HepG2 (cell line): ENCODE measurements around the gene FAM78A. TPM values are rescaled to one million over a fixed set of nuclear protein-coding genes. Genes with fewer than 3 reads are reported as not detected.

Source experiments
- ATAC-seq: fragments of 200-7000 bp; cut with Tn5 transposase; 3 replicates; pipeline ENCODE4 v1.9.1; 2020; ENCODE audit warnings: mild to moderate bottlenecking, moderate library complexity
- BruUV-seq: library from RNA; stranded (reverse); fragments of 400-500 nt; replicated peaks from 2 replicates; lab custom pipeline; 2021; lab: Mats Ljungman, UMichigan
- CTCF ChIA-PET: fragments of 300-600 bp; formaldehyde crosslinking; extraction: SDS; loops from one replicate; lab custom pipeline; 2021; ENCODE audit warnings: low total read pairs, inconsistent platforms, low intra/inter-chr PET ratio; lab: Yijun Ruan, JAX
- POLR2A ChIA-PET: fragments of 350-600 bp; sonication (Branson Sonifier 250); formaldehyde crosslinking; loops from one replicate; lab custom pipeline; 2020; ENCODE audit warnings: antibody characterized with exemption, inconsistent platforms; lab: Yijun Ruan, JAX
- DNase-seq: peaks from one replicate; pipeline ENCODE4 v3.0.0-alpha.2; 2015; ENCODE audit warnings: low spot score
- FAIRE-seq: peaks from 3 replicates; lab custom pipeline; 2011; peaks lifted over from hg19 to GRCh38; lab: Jason Lieb, UNC
- H2AFZ ChIP-seq: one replicate; pipeline ENCODE4 v1.6.1; 2011; ENCODE audit warnings: low read length, inconsistent platforms
- H3K27ac ChIP-seq: fragments of 300-600 bp; 3 replicates; pipeline ENCODE4 v1.8.0; 2011; ENCODE audit warnings: mixed run types, mild to moderate bottlenecking, mixed read lengths, low read length, inconsistent platforms; ENCODE audit not compliant: insufficient read depth; ENCODE audit errors: extremely low read length
- H3K27me3 ChIP-seq, 2 experiments: fragments of 200-600 bp in 1 of 2; 2 replicates in 1 of 2; 3 replicates in 1 of 2; pipeline versions ENCODE4 v1.6.0 to v1.8.0; 2011; ENCODE audit warnings: low read length in 2 of 2, mild to moderate bottlenecking in 2 of 2, moderate library complexity in 2 of 2, inconsistent platforms in 1 of 2; ENCODE audit not compliant: insufficient read depth in 2 of 2, control insufficient read depth in 1 of 2
- H3K36me3 ChIP-seq, 2 experiments: fragments of 200-600 bp in 1 of 2; replicated peaks in 1 of 2; 2 replicates in 1 of 2; 3 replicates in 1 of 2; pipeline versions ENCODE4 v1.5.1 to v1.8.0; 2011; ENCODE audit warnings: low read length in 2 of 2, inconsistent platforms in 1 of 2; ENCODE audit not compliant: insufficient read depth in 2 of 2, control insufficient read depth in 1 of 2
- H3K4me1 ChIP-seq: 2 replicates; pipeline ENCODE4 v1.5.1; 2012; ENCODE audit warnings: low read length, inconsistent platforms; ENCODE audit not compliant: insufficient read depth
- H3K4me2 ChIP-seq: 2 replicates; pipeline ENCODE4 v1.6.0; 2011; ENCODE audit warnings: low read depth, low read length, inconsistent platforms
- H3K4me3 ChIP-seq, 3 experiments: fragments of 200-600 bp in 1 of 3; sonication (generic), shearing (Covaris generic) in 1 of 3; replicated peaks in 1 of 3; 2 replicates each; pipeline ENCODE4 v1.5.1; 2011 to 2016; ENCODE audit warnings: low read length in 3 of 3, inconsistent platforms in 2 of 3, low read depth in 2 of 3, mild to moderate bottlenecking in 2 of 3, control low read depth in 1 of 3, mixed read lengths in 1 of 3; ENCODE audit not compliant: insufficient read depth in 1 of 3
- H3K79me2 ChIP-seq: one replicate; pipeline ENCODE4 v1.6.1; 2011; ENCODE audit warnings: low read length, inconsistent platforms; ENCODE audit not compliant: insufficient read depth
- H3K9ac ChIP-seq: 2 replicates; pipeline ENCODE4 v1.6.0; 2011; ENCODE audit warnings: mild to moderate bottlenecking, low read depth, low read length, inconsistent platforms; ENCODE audit not compliant: insufficient read depth
- H3K9me3 ChIP-seq: 2 replicates; pipeline ENCODE4 v1.5.1; 2012; ENCODE audit warnings: mild to moderate bottlenecking, low read length
- H4K20me1 ChIP-seq: 2 replicates; pipeline ENCODE4 v1.6.0; 2011; ENCODE audit warnings: inconsistent platforms, mild to moderate bottlenecking, low read length, moderate library complexity; ENCODE audit not compliant: insufficient read depth
- CREB1 ChIP-seq, 2 experiments: fragments of 450-650 bp in 1 of 2; IDR thresholded peaks; 2 replicates each; pipeline ENCODE4 v1.6.1; 2016 to 2017; ENCODE audit warnings: control low read depth in 1 of 2, mild to moderate bottlenecking in 1 of 2, missing compliant biosample characterization in 1 of 2, missing genetic modification characterization in 1 of 2
- RAD21 ChIP-seq: fragments of 450-650 bp; formaldehyde crosslinking; IDR thresholded peaks from 2 replicates; pipeline ENCODE4 v1.5.0; 2020; ENCODE audit warnings: mild to moderate bottlenecking
- U2AF2 ChIP-seq: fragments of 200-400 bp; formaldehyde crosslinking; IDR thresholded peaks from 2 replicates; pipeline ENCODE4 v1.6.1; 2017; ENCODE audit warnings: low read depth, mild to moderate bottlenecking, low read length
- WGBS: methylation state at CpG from one replicate; pipeline ENCODE4 v1.1.6; 2017; ENCODE audit warnings: low lambda C conversion rate; 5-methylcytosine and 5-hydroxymethylcytosine counted together
- in situ Hi-C: cut with HindIII; loops from 2 replicates; pipeline ENCODE4 v1.10.0; 2017; ENCODE audit warnings: low pct_unique_long_range_greater_than_20kb; ENCODE audit not compliant: extremely low pct_ligation_motif_present
- intact Hi-C: fragments of 100-400 bp; cut with micrococcal nuclease; formaldehyde crosslinking; loops from one replicate; pipeline ENCODE4 v1.10.0; 2022; ENCODE audit not compliant: unreplicated experiment
- polyA plus RNA-seq, 8 experiments: library from polyadenylated mRNA; depleted of rRNA in 3 of 8; stranded (reverse) in 7 of 8; unstranded in 1 of 8; fragments of >200 nt; fragmentation: Illumina TruSeq in 4 of 8; extraction: Trizol in 4 of 8; gene quantifications; 2 replicates each; pipeline versions ENCODE4 v1.2.1 to v1.2.3, GENCODE V29; 2011 to 2016; ENCODE audit warnings: low read depth in 4 of 8, missing spikeins in 1 of 8, mixed read lengths in 1 of 8; ENCODE audit not compliant: insufficient read depth in 1 of 8
- total RNA-seq, 5 experiments: library from RNA; depleted of rRNA; stranded (reverse); fragments of >200 nt; fragmentation: Illumina TruSeq; extraction: Trizol; gene quantifications; 2 replicates each; pipeline ENCODE4 v1.2.3, GENCODE V29; 2016; ENCODE audit warnings: low read depth in 1 of 5
- TF ChIP-seq, protein P1 (sequence below): sonication (generic); formaldehyde crosslinking; conservative IDR thresholded peaks from 2 replicates; pipeline ENCODE4 v1.4.0; 2020; ENCODE audit warnings: missing genetic modification reagents

Gene FAM78A
- total and polyA plus RNA-seq, 2 of the 13 experiments (the other 11 are each of a cell fraction or from before 2014, with no cell fraction given): 0.18 to 0.62 TPM

DNA sequence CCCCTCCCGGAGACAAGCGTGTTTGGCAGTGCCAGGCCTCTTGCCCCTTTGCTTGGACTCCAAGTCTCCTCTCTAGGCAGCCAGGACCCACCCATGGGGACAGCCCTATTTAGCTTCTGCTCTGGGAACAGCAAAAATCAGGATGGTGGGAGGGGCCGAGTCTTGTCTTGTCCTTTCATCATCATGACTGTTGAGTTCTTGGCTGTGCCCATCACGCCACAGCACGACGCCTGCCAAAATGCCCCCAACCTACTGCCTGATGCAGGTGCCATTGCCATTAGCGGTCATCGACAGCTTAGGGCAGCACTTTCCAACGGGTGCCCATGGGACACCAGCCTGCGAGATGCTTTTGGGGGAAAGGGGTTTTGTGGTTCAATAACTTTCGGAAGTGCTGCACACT is 32.1 kb upstream of the FAM78A start (continued):
- TF ChIP-seq, protein P1, sequence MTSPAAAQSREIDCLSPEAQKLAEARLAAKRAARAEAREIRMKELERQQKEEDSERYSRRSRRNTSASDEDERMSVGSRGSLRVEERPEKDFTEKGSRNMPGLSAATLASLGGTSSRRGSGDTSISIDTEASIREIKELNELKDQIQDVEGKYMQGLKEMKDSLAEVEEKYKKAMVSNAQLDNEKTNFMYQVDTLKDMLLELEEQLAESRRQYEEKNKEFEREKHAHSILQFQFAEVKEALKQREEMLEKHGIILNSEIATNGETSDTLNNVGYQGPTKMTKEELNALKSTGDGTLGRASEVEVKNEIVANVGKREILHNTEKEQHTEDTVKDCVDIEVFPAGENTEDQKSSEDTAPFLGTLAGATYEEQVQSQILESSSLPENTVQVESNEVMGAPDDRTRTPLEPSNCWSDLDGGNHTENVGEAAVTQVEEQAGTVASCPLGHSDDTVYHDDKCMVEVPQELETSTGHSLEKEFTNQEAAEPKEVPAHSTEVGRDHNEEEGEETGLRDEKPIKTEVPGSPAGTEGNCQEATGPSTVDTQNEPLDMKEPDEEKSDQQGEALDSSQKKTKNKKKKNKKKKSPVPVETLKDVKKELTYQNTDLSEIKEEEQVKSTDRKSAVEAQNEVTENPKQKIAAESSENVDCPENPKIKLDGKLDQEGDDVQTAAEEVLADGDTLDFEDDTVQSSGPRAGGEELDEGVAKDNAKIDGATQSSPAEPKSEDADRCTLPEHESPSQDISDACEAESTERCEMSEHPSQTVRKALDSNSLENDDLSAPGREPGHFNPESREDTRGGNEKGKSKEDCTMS (CRISPR knock-in tag): no peak

DNA sequence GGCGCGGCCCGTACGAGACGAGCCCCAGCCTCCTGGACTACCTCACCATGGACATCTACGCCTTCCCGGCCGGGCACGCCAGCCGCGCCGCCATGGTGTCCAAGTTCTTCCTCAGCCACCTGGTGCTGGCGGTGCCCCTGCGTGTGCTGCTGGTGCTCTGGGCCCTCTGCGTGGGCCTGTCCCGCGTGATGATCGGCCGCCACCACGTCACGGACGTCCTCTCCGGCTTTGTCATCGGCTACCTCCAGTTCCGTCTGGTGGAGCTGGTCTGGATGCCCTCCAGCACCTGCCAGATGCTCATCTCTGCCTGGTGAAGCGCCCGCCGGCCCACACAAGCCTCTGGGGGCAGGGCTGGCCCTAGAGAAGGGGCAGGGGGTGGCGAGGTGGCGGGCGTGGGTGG is 31.7 kb upstream of the FAM78A start:
- intact Hi-C loops (no loop called here), in situ Hi-C loops (no loop called here)
- Histone ChIP-seq H3K9ac (no peak overlapping the region), H3K27me3 (peaks cover 7 to 58% of the 10 kb centered on the region in 2 experiments; a peak in 4 of 5 replicates), H3K9me3 (no peaks in the 10 kb centered on the region), H3K4me3 (no peak overlapping the region), H3K4me1 (peaks cover 13% of the 10 kb centered on the region), H4K20me1 (no peaks in the 10 kb centered on the region), H3K36me3 (no peaks in the 10 kb centered on the region), H3K27ac (no peak overlapping the region), H2AFZ (no peak overlapping the region), H3K4me2 (no peak overlapping the region), H3K79me2 (no peaks in the 10 kb centered on the region)
- no peak for FAIRE-seq
- TF ChIP-seq CREB1 (IDR thresholded peaks at IDR 0.05) (peak; percentile 53; the same call in 1 of the 2 replicates), CREB1 (CRISPR knock-in tag; IDR thresholded peaks at IDR 0.05) (no peak), RAD21 (no peak), U2AF2 (no peak)
- BruUV-seq: no TSS peak
- ATAC-seq: no peak
- no CpG with 5 or more reads among the region's 31 CpGs for WGBS
- no peak for DNase-seq
- ChIA-PET CTCF (no interaction called here), POLR2A (no interaction called here)
